Trophoblast cell (in vitro differentiated cells and primary cell): ENCODE measurements around the gene ESRP2.

Experiments used
- DNase-seq, 2 donors: peaks; one replicate each; pipeline ENCODE4 v3.0.0-alpha.2; 2016
- H2AFZ ChIP-seq: 2 replicates; pipeline ENCODE4 v1.6.1; 2013; ENCODE audit warnings: low read length, moderate library complexity, mild to moderate bottlenecking; ENCODE audit not compliant: insufficient read depth, poor library complexity
- H2AK5ac ChIP-seq: 2 replicates; pipeline ENCODE4 v1.6.1; 2013; ENCODE audit warnings: mild to moderate bottlenecking, low read length
- H2BK120ac ChIP-seq: 2 replicates; pipeline ENCODE4 v1.6.1; 2013; ENCODE audit warnings: low read length, mild to moderate bottlenecking, moderate library complexity; ENCODE audit not compliant: insufficient read depth, poor library complexity
- H2BK12ac ChIP-seq: 2 replicates; pipeline ENCODE4 v1.6.1; 2013; ENCODE audit warnings: mild to moderate bottlenecking, low read length, moderate library complexity
- H2BK5ac ChIP-seq: 2 replicates; pipeline ENCODE4 v1.6.1; 2013; ENCODE audit warnings: low read length, low read depth, moderate library complexity, mild to moderate bottlenecking; ENCODE audit not compliant: poor library complexity
- H3K14ac ChIP-seq: 2 replicates; pipeline ENCODE4 v1.6.1; 2013; ENCODE audit warnings: mild to moderate bottlenecking, low read length
- H3K18ac ChIP-seq: 2 replicates; pipeline ENCODE4 v1.6.1; 2013; ENCODE audit warnings: mild to moderate bottlenecking, low read length
- H3K23ac ChIP-seq: 2 replicates; pipeline ENCODE4 v1.6.1; 2013; ENCODE audit warnings: low read length
- H3K27ac ChIP-seq: 2 replicates; pipeline ENCODE4 v1.5.1; 2013; ENCODE audit warnings: low read depth, mild to moderate bottlenecking, inconsistent platforms, low read length, moderate library complexity
- H3K27me3 ChIP-seq: 2 replicates; pipeline ENCODE4 v1.6.1; 2013; ENCODE audit warnings: inconsistent platforms, mild to moderate bottlenecking, low read length, moderate library complexity; ENCODE audit not compliant: insufficient read depth
- H3K36me3 ChIP-seq, 2 experiments: 1 replicate in 1 of 2; 2 replicates in 1 of 2; pipeline ENCODE4 v1.6.1; 2013; ENCODE audit warnings: low read length in 2 of 2, mild to moderate bottlenecking in 2 of 2, moderate library complexity in 1 of 2; ENCODE audit not compliant: insufficient read depth in 2 of 2, control insufficient read depth in 1 of 2
- H3K4ac ChIP-seq: 2 replicates; pipeline ENCODE4 v1.6.1; 2013; ENCODE audit warnings: low read depth, mild to moderate bottlenecking, low read length, moderate library complexity
- H3K4me1 ChIP-seq, 2 experiments: 1 replicate in 1 of 2; 2 replicates in 1 of 2; pipeline ENCODE4 v1.6.1; 2013; ENCODE audit warnings: low read length in 2 of 2, mild to moderate bottlenecking in 2 of 2, moderate library complexity in 1 of 2; ENCODE audit not compliant: insufficient read depth in 2 of 2, control insufficient read depth in 1 of 2
- H3K4me2 ChIP-seq: 2 replicates; pipeline ENCODE4 v1.6.1; 2013; ENCODE audit warnings: inconsistent platforms, mild to moderate bottlenecking, low read length, moderate library complexity
- H3K4me3 ChIP-seq: 2 replicates; pipeline ENCODE4 v1.5.1; 2013; ENCODE audit warnings: mild to moderate bottlenecking, low read depth, low read length, inconsistent platforms
- H3K79me1 ChIP-seq: one replicate; pipeline ENCODE4 v1.6.1; 2013; ENCODE audit warnings: low read length
- H3K79me2 ChIP-seq: 2 replicates; pipeline ENCODE4 v1.6.1; 2013; ENCODE audit warnings: low read length, mild to moderate bottlenecking; ENCODE audit not compliant: control insufficient read depth, insufficient read depth, poor library complexity
- H3K9ac ChIP-seq: 2 replicates; pipeline ENCODE4 v1.6.1; 2013; ENCODE audit warnings: mild to moderate bottlenecking, low read length
- H3K9me3 ChIP-seq: 2 replicates; pipeline ENCODE4 v1.6.1; 2013; ENCODE audit warnings: low read depth, mild to moderate bottlenecking, control low read depth, inconsistent platforms, low read length; ENCODE audit not compliant: insufficient read depth
- H4K12ac ChIP-seq: 2 replicates; pipeline ENCODE4 v1.6.1; 2013; ENCODE audit warnings: low read depth, mild to moderate bottlenecking, low read length, moderate library complexity
- H4K8ac ChIP-seq: 2 replicates; pipeline ENCODE4 v1.6.1; 2013; ENCODE audit warnings: low read depth, mild to moderate bottlenecking, low read length, moderate library complexity
- H4K91ac ChIP-seq: one replicate; pipeline ENCODE4 v1.6.1; 2013; ENCODE audit warnings: low read depth, mild to moderate bottlenecking, low read length, moderate library complexity
- WGBS: extraction: QIAGEN DNeasy Blood & Tissue Kit; methylation state at CpG from one replicate; pipeline ENCODE4 v1.1.7; 2013; ENCODE audit warnings: missing lambda C conversion rate; ENCODE audit not compliant: insufficient read length, insufficient coverage; ENCODE audit errors: extremely low coverage; 5-methylcytosine and 5-hydroxymethylcytosine counted together

The ESRP2 gene

DNA sequence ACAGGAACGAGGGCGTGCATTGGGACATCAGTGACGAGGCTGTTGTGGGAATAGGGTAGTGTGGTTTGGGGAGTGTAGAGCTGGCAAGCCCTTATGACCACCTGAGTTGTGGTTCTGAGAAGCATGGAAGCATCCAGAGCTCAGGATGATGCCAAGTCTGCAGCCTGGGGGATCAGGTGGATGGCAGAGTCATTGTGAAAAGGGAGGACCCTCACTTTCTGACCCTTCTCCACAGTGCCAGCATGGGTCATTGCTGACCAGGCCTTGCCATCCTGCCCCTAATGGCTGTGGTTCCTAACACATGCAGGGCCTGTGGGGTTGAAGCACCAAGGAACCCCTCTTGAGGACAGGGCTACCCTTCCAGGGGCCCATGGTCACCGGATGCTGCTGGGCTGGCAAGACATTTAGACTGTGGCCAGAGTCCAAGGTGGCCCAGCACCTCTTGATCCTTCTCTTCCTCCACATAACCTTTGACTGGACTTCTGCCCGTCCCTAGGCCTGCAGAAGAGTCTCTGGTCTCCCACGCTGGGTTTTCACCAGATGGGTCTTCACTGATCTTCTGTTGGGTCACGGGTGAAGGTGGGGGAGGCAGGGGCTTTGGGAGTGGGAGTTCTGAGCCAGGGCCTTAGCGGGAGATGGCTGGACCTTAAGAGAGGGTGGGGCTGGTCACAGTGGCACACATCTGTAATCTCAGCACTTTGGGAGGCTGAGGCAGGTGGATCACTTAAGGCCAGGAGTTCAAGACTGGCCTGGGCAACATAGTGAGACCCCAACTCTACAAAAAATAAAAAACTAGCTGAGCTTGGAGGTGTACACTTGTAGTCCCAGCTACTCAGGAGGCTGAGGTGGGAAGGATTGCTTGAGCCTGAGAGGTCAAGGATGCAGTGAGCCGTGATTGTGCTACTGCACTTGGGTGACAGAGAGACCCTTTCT lies 7.3 kb upstream of the ESRP2 start:
- Histone ChIP-seq H4K8ac (no peak overlapping the region), H3K4me2 (no peak overlapping the region), H3K79me1 (peaks cover 9% of the 10 kb centered on the region), H3K4me3 (no peak overlapping the region), H3K23ac (no peak overlapping the region), H4K12ac (no peak overlapping the region), H2BK12ac (no peak overlapping the region), H4K91ac (no peak overlapping the region), H2BK120ac (no peak overlapping the region), H3K4me1 (peaks cover 16 to 17% of the 10 kb centered on the region in 2 experiments), H3K27me3 (no peaks in the 10 kb centered on the region), H3K4ac (no peak overlapping the region), H3K18ac (no peak overlapping the region), H3K9ac (no peak overlapping the region), H3K36me3 (no peaks in the 10 kb centered on the region), H3K9me3 (peaks cover 2% of the 10 kb centered on the region), H3K79me2 (peaks cover 5% of the 10 kb centered on the region), H2AFZ (no peak overlapping the region), H2AK5ac (no peak overlapping the region), H3K27ac (no peak overlapping the region), H2BK5ac (no peak overlapping the region), H3K14ac (no peak overlapping the region)
- whole genome bisulfite sequencing: no CpG with 5 or more reads among the region's 9 CpGs
- DNase-seq: no peak

DNA sequence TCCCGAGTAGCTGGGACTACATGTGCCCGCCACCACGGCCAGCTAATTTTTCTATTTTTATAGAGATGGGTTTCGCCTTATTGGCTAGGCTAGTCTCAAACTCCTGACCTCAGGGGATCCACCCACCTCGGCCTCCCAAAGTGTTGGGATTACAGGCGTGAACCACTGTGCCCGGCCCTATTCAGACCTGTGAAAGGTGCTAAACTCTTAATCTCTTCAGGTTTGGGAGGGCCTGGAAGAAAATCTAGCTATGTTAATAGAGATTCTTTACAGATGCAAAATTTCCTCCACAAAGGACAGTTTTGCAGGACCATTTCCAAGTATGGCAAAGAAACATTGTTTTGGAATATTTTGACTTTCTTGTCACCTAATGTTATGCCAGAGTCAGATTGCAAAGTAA lies 6.2 kb upstream of the ESRP2 start:
- Histone ChIP-seq H2BK12ac (no peak overlapping the region), H3K4me1 (peaks cover 19 to 21% of the 10 kb centered on the region in 2 experiments), H3K36me3 (no peaks in the 10 kb centered on the region), H3K79me2 (peaks cover 10% of the 10 kb centered on the region), H3K9me3 (peaks cover 2% of the 10 kb centered on the region), H2BK120ac (no peak overlapping the region), H3K9ac (no peak overlapping the region), H3K79me1 (peaks cover 16% of the 10 kb centered on the region), H3K4me2 (no peak overlapping the region), H3K18ac (no peak overlapping the region), H2AK5ac (no peak overlapping the region), H3K27ac (no peak overlapping the region), H3K4me3 (no peak overlapping the region), H3K14ac (no peak overlapping the region), H4K91ac (no peak overlapping the region), H3K27me3 (no peaks in the 10 kb centered on the region), H3K4ac (no peak overlapping the region), H2BK5ac (no peak overlapping the region), H4K8ac (no peak overlapping the region), H4K12ac (no peak overlapping the region), H3K23ac (no peak overlapping the region), H2AFZ (no peak overlapping the region)
- WGBS: no CpG with 5 or more reads among the region's 7 CpGs
- no peak for DNase-seq

DNA sequence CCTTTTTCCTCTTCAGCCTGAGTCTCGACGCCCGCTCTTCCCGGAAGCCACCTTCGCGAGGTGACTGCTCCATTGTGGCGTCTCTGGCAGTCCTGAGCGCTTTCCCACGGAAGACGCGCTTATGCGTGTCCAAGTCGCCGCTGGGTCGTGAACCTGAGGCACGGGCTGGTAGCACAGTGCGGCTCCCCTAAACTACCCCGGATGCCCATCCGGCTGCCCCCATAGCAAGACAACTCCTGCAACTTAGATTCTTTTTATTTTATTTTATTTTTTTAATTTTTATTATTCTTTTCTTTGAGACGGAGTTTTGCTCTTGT lies 2.1 kb upstream of the ESRP2 start:
- Histone ChIP-seq H3K27ac (peak overlapping the region; percentile 91), H4K91ac (peak overlapping the region; percentile 98), H3K4me3 (peak overlapping the region; percentile 40), H3K4me2 (peak overlapping the region; percentile 55), H3K79me2 (peaks cover 20% of the 10 kb centered on the region), H2AFZ (peak overlapping the region; percentile 89), H2BK120ac (peak overlapping the region; percentile 66), H2BK5ac (peak overlapping the region; percentile 93), H3K14ac (peak overlapping the region; percentile 98), H3K4ac (peak overlapping the region; percentile 94), H3K27me3 (no peaks in the 10 kb centered on the region), H2AK5ac (peak overlapping the region; percentile 94), H3K79me1 (peaks cover 29% of the 10 kb centered on the region), H3K9me3 (no peaks in the 10 kb centered on the region), H3K18ac (peak overlapping the region; percentile 99), H4K8ac (peak overlapping the region; percentile 98), H4K12ac (peak overlapping the region; percentile 45), H3K23ac (no peak overlapping the region), H2BK12ac (peak overlapping the region; percentile 80), H3K9ac (no peak overlapping the region), H3K36me3 (peaks cover 0 to 2% of the 10 kb centered on the region in 2 experiments), H3K4me1 (peaks cover 31 to 34% of the 10 kb centered on the region in 2 experiments)
- no CpG with 5 or more reads among the region's 20 CpGs for WGBS
- no peak for DNase-seq

DNA sequence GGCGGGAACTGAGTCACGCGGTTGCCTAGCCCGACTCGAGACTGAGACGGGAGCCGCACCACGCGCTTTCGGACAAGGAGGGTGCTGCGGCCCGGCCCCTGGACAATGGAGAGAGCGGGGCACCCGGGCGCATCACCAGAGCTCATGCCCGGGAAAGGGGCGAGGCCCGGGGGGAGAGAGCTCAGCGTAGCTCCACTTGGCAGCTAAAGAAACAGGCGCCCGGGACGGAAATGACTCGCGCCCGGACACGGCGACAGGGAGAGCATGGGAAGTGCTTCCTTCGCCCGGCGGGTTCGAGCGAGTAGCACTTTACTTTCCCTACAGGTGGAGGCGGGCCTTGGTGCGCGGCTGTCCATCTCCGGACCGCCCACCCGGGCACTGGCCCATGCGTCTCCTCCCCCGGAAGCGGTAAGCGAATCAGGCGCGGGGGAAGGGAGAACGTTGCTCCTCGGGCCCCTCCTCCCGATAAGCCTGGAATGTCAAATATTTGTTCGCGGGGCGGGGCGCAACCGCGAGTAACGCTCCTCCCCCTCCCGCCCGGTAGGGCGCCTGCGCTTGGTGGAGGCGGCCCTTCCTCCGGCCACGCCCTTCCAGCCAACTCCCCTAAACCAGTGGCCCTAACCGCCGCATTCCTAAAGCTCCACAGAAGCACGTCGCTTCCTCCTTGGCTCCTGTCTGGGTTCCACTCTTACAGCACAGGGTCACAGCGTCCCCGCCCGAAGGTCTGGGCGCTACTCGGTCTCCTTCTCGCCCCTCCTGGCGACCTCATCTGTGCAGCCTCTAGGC lies 1.5 kb upstream of the ESRP2 start:
- DNase-seq: peak; percentile 96 to 99
- no peak overlapping the region for H3K23ac ChIP-seq
- H3K4ac ChIP-seq: peak overlapping the region; percentile 94
- peak overlapping the region; percentile 94 for H2AK5ac ChIP-seq
- H4K8ac ChIP-seq: peak overlapping the region; percentile 98
- peak overlapping the region; percentile 89 for H2AFZ ChIP-seq
- peak overlapping the region; percentile 99 for H3K18ac ChIP-seq
- peak overlapping the region; percentile 98 for H3K14ac ChIP-seq
- no CpG with 5 or more reads among the region's 72 CpGs for WGBS
- peak overlapping the region; percentile 66 for H2BK120ac ChIP-seq
- H4K12ac ChIP-seq: peak overlapping the region; percentile 60
- H2BK5ac ChIP-seq: peak overlapping the region; percentile 93
- H3K27me3 ChIP-seq: no peaks in the 10 kb centered on the region
- no peaks in the 10 kb centered on the region for H3K9me3 ChIP-seq
- H2BK12ac ChIP-seq: peak overlapping the region; percentile 0
- H3K79me2 ChIP-seq: peaks cover 20% of the 10 kb centered on the region
- H3K4me3 ChIP-seq: peak overlapping the region; percentile 80
- H3K79me1 ChIP-seq: peaks cover 29% of the 10 kb centered on the region
- peak overlapping the region; percentile 98 for H3K4me2 ChIP-seq
- H3K9ac ChIP-seq: peak overlapping the region; percentile 35
- H3K36me3 ChIP-seq: peaks cover 3 to 5% of the 10 kb centered on the region in 2 experiments
- peak overlapping the region; percentile 91 for H3K27ac ChIP-seq
- peaks cover 31 to 34% of the 10 kb centered on the region in 2 experiments for H3K4me1 ChIP-seq
- peak overlapping the region; percentile 98 for H4K91ac ChIP-seq
